HG03108 (cell line): ENCODE results near the gene ARMS2.

Experiments used
- ATAC-seq: cut with Tn5 transposase; IDR thresholded peaks from one replicate; pipeline ENCODE4 v1.9.1; 2021; ENCODE audit warnings: moderate library complexity; ENCODE audit not compliant: unreplicated experiment

ARMS2 gene, protein sequence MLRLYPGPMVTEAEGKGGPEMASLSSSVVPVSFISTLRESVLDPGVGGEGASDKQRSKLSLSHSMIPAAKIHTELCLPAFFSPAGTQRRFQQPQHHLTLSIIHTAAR

DNA sequence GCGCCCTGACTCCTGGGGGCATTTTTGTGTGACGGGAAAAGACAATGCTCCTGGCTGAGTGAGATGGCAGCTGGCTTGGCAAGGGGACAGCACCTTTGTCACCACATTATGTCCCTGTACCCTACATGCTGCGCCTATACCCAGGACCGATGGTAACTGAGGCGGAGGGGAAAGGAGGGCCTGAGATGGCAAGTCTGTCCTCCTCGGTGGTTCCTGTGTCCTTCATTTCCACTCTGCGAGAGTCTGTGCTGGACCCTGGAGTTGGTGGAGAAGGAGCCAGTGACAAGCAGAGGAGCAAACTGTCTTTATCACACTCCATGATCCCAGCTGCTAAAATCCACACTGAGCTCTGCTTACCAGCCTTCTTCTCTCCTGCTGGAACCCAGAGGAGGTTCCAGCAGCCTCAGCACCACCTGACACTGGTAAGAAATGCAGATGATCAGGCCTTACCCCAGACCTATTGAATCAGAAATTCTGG, at the start of gene ARMS2:
ARMS2 (plus strand) TSS at position 51 of the 478 bp plus-strand sequence; CDS start at position 126, 75 bp downstream.
- no peak for ATAC-seq

DNA sequence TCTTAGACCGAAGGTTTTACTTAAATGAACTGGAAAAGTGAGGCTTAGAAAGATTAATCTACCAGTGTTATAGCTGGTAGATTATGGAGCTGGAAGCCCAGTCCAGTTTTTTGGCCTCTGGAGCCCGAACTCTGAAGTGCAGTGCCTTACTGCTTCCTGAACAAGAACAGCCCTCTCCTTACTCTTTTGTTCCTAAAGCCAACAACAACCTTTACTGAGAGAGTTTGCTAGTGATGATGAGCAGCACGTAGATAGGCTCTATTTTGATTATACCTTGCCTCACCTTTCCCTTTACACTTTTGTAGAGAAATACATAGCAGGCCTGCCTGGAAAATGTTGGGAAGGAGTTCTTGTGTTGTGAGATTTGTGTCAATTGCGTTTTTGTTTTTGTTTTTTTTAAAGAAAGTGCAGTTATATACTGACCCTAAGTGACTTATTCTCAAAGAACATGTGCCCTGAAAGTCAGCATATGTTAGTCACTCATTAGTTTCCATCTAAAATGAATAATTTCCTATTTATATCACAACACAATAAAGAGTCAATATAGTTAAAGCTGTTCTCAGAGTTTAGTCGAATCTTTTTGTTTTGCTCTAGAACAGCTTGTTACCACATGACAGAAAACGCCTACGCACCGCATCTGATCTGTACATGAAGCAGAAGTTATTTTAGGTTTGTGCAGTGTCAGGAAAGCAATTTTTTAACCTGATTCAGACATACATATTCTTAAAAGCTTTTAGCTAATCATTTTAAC, 46.9 kb upstream of the ARMS2 start:
- no peak for ATAC-seq

DNA sequence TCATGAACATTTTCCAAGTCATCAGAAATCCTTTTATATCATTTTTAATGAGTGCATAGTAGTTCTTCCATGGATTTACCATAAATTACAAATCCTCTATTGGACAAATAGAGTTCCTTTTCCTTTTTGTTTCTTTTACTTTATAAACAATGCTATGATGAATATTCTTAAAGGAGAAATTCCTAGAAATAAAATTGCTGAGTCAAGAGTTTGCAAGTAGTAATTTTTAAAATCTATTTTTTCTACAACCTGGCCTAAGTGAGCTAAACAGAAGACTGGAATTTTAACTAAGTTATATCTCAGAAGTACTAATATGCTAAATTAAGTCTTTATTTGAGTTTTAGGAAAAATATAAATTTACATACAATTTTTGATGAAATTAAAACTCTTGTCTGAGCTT, 41.1 kb upstream of the ARMS2 start:
- no peak for ATAC-seq

DNA sequence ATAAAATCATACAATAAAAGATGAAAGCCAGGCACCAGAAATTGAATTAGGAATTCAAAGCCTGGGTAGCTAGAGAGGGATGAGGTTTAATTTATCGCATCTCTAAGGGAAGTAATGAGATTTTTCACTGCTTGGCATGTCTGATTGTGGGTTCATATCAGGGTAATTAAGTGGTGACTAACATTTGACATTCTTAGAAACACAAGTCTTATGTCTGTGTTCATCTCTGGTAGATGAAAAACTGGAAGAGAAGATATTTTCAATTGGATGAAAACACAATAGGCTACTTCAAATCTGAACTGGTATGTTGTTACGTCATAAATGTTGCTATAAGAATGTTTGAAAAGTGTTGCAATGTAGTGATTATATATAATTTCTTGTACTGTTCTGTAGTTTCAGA, 36.8 kb upstream of the ARMS2 start:
- ATAC-seq: no peak

DNA sequence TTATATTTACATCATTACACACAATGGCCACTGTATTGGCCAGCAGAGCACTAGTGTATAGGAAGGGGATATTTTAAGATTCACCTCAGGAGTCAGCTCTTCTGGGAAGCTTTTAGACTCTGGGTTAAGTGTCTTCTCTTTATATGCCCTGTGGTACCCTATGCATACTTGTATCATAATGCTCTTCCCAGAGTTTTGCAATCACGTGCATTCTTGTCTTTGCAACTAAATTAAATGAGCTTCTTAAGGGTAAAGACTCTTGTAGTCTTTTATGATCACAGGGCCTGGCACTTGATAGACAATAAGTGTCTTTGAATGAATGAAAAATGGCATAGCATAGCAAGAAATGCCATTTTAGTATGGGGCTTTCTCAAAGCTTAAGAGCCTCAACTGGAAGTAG, 35.4 kb upstream of the ARMS2 start:
- ATAC-seq: no peak

DNA sequence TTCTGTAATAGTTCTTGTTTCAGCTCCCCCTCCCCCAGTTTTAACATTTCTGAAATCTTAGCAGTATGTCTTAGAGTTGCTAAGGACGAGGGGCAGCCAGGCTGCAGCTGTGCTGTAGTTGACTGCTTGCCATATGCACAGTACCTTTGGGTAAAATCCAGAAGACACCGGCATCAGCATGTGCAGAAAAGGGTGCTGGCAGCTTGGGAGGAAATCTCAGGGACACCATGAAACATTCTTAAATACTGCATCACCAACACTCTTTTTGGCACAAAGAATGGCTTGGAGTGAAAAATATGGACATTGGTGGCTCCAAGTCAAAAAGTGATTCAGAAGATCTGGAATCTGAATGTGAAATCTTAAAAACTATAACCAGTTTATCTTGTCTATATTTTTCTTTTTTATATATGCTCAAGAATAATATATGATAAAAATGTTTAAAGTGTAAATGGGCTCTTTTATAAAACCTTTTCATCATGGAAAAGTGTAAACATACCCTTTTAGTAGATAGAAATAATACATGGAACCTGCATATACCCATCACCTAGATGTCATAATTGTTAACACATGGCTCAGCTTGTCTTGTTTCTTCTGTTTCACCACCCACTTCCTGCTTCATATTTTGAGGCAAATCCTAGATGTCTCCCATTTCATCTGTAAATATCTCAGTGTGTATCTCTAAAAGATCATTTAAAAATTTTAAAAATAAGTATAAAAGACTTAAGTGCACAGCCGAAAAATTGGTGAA, 34.4 kb upstream of the ARMS2 start:
- no peak for ATAC-seq

DNA sequence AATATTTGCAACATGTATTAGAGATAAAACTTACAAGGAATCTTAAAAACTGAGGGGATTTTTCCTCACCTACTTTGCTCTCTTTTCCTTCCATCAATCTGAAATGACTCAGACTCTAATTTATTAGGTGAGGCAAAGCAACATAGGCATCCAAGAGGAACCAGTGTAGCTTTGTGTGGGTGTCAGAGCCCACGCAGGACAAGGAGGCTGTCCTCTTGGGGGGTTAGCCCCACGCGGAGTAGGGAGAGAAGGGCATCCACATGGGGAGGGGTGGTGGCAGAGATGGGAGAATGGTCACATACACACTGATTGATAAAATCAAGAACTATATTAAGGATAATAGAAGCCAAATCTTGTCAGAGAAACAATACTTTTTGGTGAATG, 33.8 kb upstream of the ARMS2 start:
- no peak for ATAC-seq

DNA sequence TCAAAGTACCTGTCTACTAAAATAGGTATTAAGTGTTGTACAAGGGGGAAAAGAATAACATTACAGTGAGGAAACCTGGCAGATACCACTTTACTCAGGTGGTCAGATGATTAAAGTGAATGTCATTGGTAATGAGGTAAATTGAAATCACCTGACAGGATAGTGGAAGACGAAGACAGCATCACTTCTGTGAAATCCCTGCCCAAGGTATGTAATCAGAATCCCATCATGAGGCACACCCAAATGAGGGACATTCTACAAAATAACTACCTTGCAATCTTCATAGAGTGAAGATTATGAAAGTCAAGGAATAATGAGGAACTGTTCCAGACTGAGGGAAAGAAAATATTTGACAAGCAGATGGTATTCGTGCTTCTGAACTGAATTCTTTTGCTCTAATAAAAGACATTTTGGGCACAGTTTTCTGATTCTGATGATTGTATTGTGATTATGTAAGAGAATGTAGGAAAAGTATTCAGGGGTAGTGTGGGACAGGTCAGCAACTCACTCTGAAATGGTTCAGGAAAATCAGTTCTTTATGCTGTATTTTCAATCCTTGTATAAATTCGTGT, 33.3 kb upstream of the ARMS2 start:
- ATAC-seq: no peak

DNA sequence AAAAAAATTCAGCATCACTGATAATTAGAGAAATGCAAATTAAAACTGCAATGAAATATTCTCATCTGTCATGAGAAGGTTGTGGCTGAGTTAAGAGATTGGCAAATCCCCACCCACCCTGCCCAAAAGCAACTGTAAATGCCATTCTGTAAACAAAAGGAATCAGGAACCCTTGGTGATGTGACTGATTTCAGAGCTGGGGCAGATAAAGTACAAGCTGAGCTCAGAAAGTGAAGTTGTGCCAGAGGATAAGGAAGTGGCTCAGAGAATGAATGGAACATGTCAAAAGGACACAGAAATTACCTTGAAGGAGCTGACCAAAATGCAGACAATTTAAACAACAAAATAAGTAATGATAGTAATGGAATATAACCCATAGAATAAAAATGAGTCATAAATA, 32.7 kb upstream of the ARMS2 start:
- ATAC-seq: no peak

DNA sequence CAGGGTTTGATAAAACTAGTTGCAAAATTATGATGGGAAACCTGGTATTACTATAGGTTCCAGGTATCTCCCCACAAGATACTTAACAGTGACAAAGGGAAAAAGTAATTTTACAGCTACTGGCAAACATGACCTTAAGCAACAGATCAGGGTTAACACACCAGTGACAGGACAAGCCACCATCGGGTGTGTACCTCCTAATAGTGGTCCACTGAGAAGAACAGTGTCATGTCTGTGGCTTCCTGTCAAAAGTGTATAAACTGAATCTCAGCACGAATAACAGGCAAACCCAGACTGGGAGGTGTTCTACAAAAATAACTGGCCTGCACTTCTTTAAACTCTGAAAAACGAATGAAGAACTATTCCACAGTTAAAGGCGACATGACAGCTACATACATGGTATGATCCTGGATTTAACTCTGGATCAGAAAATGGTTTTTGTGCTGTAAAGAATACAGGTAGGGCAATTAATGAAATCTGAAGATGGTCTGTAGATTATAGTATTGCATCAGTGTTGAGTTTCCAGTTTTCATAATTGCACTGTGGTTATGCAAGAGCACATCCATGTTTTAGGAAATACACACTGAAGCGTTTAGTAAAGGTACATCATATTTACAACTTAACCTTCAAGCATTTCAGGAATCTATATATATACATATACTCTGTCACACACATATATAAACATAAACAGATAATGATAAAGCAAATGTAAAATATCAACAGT, 32.0 kb upstream of the ARMS2 start:
- ATAC-seq: no peak

DNA sequence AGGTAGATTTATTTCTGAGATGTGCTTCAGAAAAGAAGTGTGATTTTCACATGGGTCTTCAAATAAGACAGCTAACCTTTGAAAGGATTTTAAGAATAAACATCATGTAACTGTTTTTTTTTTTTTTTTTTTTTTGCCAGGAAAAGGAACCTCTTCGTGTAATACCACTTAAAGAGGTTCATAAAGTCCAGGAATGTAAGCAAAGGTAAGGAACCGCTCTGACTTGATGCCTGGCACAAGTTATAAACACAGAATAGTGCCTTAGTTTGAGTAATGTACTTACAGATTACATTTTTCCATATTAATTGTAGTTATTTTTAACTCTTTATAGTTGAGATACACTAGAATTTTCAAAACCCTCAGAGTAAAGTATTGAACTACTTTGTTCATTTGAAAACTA, 30.4 kb upstream of the ARMS2 start:
- no peak for ATAC-seq

DNA sequence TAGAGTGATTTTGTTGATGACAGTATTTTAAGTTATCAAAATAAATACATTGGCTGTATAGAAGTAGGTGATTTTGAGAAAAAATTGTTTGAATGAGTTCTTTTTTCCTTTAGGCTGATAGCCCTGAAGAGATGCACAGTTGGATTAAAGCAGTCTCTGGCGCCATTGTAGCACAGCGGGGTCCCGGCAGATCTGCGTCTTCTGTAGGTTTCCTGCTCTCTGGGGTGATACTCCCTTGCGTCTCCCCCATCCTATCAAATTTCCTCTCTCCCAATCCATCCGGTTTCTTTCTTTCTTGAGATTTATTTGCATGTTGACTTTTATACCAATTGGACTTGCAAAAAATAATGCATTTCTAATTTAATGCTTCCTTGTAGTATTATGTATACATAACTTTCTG, 27.6 kb upstream of the ARMS2 start:
- ATAC-seq: no peak

DNA sequence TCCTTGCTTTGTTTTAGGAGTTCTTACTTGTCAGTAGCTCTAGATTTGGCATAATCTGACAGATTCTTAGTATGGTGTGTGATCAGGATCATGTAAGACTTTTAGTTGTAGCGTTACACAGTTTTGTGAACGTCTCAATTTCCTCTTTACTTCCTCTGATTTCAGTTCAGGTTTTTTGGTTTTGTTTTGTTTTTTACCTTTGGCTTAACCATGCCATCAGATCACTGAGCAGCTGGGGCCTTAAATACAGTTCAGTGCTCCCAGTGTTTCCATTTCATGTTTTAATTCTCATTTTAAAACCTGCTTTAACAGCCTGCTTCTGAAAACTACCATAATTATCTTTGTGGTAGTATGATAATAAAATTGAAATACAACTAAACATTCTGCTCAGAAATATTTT, 27.2 kb upstream of the ARMS2 start:
- no peak for ATAC-seq

DNA sequence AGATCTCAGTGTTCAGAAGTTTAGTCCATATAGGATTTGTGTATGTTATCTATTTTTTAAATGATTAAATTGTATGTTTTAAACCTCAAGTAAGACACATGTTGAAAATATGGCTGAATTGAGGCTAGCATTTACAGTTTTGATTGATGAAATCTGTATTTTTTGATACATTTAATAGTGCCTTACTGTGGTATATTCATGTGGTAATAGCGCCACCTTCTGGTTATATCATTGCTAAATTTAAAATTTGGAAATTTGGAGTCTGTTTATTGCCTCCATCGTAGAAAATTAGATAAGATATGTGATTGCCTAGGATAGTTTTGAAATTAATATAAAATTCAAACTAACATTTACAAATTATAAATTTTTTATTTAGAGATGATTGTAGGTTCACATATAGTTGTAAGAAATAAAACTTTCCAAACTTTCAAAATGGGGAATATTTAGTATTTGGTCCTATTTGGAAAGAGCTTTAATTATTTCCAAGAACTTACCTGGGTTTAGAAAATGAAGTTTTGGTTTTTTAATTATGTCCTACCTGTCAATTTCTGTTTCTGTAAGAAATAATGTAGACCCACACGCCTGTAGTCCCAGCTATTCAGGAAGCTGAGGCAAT, 19.1 kb upstream of the ARMS2 start:
- ATAC-seq: no peak

DNA sequence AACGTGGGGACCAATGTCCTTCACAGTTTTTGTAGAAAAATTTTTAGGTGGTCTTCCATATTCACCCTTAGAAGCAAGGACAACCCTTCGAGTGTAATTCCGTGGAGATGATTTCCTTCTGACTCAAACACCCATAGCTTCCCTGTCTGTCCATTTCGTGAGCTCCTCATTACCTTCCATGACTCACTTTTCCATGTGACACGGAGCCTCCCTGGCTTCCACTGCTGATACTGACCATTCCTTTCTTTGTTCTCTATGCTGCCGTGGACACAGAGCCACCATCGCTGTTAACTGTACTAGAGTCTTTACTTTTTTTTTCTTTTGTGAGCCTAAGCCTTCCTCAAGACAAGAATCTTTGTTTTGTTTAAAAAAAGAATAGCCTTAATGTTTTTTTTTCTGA, 12.5 kb upstream of the ARMS2 start:
- ATAC-seq: no peak

DNA sequence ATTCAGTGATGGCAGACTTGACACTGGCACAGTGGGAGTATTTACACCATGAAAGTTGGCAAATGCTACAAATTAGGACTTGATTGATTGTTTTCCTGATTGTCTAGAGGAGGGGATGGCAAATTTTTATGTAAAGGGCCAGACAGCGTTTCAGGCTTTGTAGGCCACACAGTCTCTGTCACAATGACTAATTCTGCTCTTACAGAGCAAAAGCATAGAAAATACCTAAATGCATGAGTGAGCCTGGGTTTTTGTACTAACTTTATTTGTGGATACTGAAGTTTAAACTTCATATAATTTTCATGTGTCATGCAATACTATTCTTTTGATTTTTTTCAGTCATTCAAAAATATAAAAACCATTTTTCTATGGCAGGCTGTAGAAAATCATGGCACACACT, 9.0 kb upstream of the ARMS2 start:
- ATAC-seq: no peak

DNA sequence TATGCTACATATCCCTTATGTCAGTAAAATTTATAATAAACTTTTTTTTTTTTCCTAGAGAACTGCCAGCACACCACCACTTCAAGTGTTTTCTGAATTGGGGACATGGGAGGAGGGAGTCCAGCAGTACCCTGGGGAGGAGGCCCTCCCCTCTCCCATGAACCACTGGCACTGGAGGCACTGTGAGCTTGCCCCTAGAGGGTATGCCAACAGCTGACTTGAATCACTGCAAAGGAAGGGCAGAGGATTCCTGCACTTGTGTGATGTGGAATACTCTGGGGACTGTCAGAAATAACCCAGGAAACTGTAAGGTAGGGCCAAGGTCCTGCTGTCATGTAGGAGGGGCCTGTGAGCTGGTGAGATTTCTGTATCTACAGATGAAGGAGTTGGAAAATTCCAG, 8.5 kb upstream of the ARMS2 start:
- no peak for ATAC-seq

DNA sequence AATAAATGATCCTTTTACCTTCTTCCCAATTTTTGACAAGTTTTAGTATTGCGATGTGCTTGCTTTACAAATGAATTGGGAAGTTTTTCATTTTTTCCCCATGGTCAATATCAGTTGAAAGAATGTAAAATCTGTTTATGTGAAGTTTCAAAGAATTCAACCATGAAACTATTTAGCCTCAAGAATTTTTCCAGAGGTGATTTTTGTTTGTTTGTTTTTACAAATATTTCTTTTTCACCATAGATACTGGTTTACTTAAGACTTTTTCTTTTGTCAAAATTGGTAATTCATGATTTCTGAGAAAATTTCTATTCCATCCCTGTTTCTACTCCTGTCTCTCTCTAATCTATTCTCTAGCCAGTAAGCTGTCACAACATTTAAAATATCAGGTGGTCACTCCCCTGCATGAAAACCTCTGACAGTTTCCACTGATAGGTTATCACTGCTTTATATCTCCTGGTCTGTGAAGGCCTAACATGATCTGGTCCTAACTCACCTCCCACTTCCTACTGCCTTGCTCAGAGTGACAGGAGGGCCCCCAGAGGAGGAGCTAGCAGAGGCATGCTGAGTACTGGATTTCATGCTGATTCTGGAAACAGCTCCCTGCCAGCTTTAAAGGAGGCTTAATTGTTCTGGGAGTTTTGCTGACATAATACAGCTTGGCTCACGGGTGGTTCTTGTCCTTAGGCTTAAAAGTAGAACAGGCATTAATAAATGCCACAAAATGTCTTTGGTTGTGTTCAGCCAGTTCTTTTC, 7.6 kb upstream of the ARMS2 start:
- ATAC-seq: no peak

DNA sequence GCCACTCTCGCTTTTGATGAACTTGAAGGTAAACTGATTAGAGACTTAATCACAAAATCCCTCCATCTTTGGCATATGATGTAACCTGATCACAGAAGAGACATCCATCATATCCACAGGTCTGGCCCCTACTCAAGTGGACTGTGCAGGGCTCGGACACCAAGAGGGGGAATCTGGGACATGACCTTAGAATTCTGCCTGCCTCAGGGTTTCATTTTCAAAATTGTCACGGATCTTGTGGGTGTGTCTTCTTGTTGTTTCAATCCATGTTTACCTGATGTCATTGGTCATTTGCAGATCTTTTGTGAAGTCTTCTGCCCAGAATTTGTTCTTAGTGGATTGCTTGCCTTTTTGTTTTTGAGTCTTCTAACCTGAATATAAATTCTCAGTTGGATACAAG, 5.9 kb upstream of the ARMS2 start:
- ATAC-seq: no peak

DNA sequence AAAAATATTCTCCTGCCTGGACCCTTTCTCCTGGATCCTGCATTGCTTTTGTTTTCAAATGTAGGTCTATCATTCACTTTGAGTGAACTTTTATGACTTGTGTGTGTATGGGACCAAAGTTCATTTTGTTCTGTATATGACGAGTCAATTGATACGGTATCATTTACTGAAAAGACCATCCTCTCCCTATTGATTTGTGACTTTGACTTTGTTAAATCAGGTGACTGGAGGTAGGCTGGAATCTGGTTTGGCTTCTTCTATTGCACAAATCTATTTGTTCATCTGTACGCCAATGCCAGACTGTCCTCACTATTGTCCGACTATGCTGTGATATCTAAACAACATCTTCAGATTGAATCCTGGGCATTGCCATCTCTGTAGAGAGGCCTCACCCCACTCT, 5.3 kb upstream of the ARMS2 start:
- ATAC-seq: no peak
